GM23248 (cell line): ENCODE measurements around the gene TNS2.

ENCODE experiments used
- EZH2 ChIP-seq: fragments of 200-600 bp; sonication (generic); IDR thresholded peaks from 2 replicates; pipeline ENCODE4 v1.6.1; 2018; ENCODE audit warnings: antibody characterized with exemption, mild to moderate bottlenecking; ENCODE audit not compliant: insufficient read depth, poor library complexity, severe bottlenecking
- EZH2phosphoT487 ChIP-seq: fragments of 200-600 bp; sonication (generic); IDR thresholded peaks from 2 replicates; pipeline ENCODE4 v1.6.1; 2018; ENCODE audit warnings: antibody characterized with exemption, moderate library complexity, mild to moderate bottlenecking, low read depth; ENCODE audit not compliant: insufficient read depth

DNA sequence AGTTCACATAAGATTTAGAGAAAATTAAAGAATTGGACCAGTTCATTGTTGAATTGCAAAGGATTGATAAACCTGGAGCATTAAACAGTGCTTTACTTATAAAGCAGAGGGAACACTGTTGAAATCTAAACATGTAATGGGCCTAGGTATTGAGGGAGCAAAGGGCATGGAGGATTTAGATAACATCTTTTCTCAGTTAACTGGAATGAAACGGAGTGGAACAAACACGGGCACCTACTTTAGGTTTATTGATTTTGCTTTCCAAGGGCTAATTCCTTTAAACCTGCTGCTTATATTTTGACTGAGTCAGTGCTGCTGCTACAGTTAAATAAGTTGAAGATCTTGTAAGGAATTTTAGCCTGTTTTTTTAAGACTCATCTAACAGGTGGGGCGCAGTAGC lies 38.0 kb upstream of the TNS2 start:
- TF ChIP-seq EZH2 (no peak), EZH2phosphoT487 (no peak)
